AG09319 (cell line): ENCODE data around the gene MTMR11.

ENCODE experiments used
- DNase-seq: peaks from one replicate; pipeline ENCODE4 v3.0.0-alpha.2; 2010; ENCODE audit warnings: low read depth; ENCODE audit errors: extremely low read depth
- CTCF ChIP-seq: IDR thresholded peaks from 2 replicates; pipeline ENCODE4 v1.5.1; 2011; ENCODE audit warnings: low read depth, mild to moderate bottlenecking, inconsistent platforms, low read length, moderate library complexity

The MTMR11 gene

GRCh38 chr1:149927056-149927562 is 9.6 kb downstream of the MTMR11 start:
- TF ChIP-seq CTCF: no peak
- DNase-seq: no peak

GRCh38 chr1:149926296-149926695 is 10.4 kb downstream of the MTMR11 start:
- TF ChIP-seq CTCF: no peak
- DNase-seq: no peak

- no peak for TF ChIP-seq CTCF
- no peak for DNase-seq
Observed at GRCh38 chr1:149925751-149926150, 10.9 kb downstream of the MTMR11 start.

GRCh38 chr1:149925345-149925744 is 11.3 kb downstream of the MTMR11 start:
- DNase-seq: no peak
- TF ChIP-seq CTCF: no peak

- no peak for TF ChIP-seq CTCF
Observed at GRCh38 chr1:149923626-149924025, 13.1 kb downstream of the MTMR11 start.

GRCh38 chr1:149917571-149918144 is 19.0 kb downstream of the MTMR11 start, which contains the start of gene SV2A:
TSS of gene SV2A (minus strand) at chr1:149917844. CDS start at chr1:149913840, 4,004 bp downstream.
- DNase-seq: peak; percentile 15

More at GRCh38 chr1:149923626-149924025, 13.1 kb downstream of the MTMR11 start:
- DNase-seq: no peak

More at GRCh38 chr1:149917571-149918144, 19.0 kb downstream of the MTMR11 start, which contains the start of gene SV2A:
- no peak for TF ChIP-seq CTCF
